ENCODE data around the gene MAN1C1.
A peak's percentile ranks its signal among the peaks of the same experiment; 100 is the strongest.

The MAN1C1 gene

GRCh38 chr1:25784575-25785051 lies 168.0 kb downstream of the MAN1C1 start:
- no peak for DNase-seq (ENCODE audit: low read depth)

DNA sequence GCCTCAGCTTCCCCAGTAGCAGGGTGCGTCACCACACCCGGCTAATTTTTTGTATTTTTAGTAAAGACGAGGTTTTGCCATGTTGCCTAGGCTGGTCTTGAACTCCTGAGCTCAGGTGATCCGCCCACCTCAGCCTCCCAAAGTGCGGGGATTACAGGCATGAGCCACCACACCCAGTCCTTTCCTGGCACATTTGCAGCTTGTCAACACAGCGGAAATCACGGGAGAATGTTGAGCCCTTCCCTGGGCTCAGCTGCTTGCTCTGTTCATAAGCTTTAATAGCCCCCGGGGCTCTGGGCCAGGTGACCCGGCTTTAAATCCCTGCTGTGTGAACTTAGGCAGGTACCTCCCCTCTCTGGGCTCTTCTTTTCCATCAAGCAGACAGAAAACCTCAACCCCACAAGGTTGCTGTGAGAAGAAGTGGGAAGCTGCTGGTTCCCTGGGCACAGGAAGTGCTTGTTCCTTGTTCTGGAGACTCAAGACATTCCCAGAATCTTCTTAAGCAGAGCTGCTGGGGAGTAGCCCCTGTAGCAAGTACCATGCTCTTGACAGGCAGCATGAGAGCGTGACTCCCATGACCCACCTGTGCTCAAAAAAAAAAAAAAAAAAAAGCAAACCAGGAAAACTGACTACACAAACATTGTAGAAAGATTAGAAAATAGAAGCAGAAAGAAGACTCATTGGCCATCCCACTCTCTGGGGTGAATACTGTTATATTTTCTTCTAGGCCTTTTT lies 168.9 kb downstream of the MAN1C1 start:
- no peak for DNase-seq (ENCODE audit: low read depth)

GRCh38 chr1:25786887-25787759 lies 170.5 kb downstream of the MAN1C1 start:
- no peak for DNase-seq (ENCODE audit: low read depth)

DNA sequence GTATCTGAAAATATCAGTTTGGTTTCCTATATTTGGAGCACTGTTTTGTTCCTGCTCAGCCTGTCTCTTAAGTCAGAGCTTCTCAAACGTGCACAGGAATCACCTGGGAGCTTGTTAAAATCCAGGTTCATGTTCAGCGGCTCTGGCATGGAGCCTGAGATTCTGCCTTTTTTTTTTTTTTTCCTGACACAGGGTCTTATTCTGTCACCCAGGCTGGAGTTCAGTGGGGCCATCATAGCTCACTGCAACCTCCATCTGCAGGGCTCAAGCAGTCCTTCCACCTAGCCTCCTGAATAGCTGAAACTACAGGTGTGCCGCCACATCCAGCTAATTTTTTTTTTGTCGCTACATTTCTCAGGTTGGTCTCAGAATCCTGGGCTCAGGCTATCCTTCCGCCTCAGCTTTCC lies 171.2 kb downstream of the MAN1C1 start:
- no peak for DNase-seq (ENCODE audit: low read depth)

- no peak for DNase-seq (ENCODE audit: low read depth)
Measured at GRCh38 chr1:25790472-25790871, 173.9 kb downstream of the MAN1C1 start.

- no peak for DNase-seq (ENCODE audit: low read depth)
Measured at GRCh38 chr1:25792115-25792514, 175.5 kb downstream of the MAN1C1 start.

DNA sequence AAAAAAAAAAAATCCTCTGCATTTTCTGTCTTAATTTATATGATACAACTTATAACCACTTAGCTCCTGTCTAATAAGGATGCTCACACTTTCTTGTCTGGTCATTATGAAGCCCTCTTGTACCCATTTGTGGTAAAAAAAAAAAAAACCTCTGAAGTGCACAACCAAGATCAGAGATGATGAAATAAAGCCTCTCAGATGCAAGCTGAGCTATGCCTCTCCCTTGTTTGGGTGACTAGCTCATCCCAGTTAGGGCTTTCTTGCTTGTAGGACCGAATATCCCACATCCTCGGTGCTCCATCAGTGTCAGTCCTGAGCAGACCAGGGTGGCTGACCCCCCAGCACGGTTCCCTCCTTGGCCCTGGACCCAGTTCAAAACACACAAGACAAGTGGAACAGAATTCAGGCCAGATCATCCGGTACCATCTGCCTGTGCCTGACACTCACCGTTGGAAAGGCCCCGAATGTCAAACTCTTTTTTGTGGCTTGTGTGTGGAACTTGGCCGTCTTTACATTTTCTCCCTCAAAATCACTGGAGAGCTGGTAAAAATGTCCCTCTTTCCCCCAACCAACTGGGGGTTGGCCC lies 177.1 kb downstream of the MAN1C1 start:
- no peak for DNase-seq (ENCODE audit: low read depth)

DNA sequence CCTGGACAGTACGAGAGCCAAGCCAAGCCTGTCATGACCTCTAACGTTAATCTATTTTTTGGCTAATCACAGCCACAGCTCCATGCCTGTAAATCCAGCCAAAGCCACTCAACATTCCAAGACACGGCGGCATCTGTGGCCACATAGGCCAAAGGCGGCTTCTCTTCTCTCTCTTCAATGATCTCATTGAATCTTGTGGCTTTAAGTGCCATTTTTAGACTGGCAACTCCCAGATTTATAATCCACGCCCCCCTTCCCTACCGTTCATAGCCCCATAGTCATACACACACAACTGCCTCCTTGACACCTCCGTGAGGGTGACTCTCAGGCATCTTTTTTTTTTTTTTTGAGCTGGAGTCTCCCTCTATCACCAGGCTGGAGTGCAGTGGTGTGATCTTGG lies 177.7 kb downstream of the MAN1C1 start:
- DNase-seq (ENCODE audit: low read depth): peak; percentile 57

- no peak for DNase-seq (ENCODE audit: low read depth)
Measured at GRCh38 chr1:25795211-25795610, 178.6 kb downstream of the MAN1C1 start.

DNA sequence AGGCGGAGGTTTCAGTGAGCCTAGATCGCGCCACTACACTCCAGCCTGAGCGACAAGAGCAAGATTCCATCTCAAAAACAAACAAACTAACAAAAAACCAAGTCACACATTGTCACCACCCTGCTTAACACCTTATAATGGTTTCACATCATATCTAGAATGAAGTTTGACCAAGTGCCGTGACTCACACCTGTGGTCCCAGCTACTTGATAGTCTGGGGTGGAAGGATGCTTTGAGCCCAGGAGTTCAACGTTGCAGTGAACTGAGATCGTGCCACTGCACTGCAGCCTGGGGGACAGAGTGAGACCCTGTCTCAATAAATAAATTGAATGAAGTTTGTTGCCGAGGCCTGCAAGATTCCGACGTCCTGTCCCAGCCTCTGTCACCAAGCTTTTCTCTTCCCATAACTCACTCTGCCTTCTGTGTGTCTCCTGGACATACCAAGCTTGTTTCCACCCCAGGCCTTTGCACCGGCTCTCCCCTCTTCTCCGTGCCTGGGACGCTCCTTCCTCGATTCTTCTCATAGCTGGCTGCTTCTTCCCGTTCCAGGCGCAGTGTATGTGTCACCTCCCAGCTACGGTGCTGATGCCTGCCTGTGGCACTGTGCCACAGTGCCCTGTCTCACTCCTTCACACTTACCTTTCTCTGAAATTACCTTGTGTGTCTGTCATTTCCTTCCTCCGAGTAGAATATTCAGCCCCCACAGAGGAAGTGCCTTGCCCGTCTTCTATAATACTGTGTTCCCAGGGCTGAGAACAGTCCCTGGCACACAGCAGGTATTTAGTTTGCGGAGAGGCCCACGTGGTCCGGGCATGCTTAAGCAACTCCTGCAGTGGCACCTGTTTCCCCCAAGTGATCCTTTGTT lies 179.6 kb downstream of the MAN1C1 start:
- no peak for DNase-seq (ENCODE audit: low read depth)

DNA sequence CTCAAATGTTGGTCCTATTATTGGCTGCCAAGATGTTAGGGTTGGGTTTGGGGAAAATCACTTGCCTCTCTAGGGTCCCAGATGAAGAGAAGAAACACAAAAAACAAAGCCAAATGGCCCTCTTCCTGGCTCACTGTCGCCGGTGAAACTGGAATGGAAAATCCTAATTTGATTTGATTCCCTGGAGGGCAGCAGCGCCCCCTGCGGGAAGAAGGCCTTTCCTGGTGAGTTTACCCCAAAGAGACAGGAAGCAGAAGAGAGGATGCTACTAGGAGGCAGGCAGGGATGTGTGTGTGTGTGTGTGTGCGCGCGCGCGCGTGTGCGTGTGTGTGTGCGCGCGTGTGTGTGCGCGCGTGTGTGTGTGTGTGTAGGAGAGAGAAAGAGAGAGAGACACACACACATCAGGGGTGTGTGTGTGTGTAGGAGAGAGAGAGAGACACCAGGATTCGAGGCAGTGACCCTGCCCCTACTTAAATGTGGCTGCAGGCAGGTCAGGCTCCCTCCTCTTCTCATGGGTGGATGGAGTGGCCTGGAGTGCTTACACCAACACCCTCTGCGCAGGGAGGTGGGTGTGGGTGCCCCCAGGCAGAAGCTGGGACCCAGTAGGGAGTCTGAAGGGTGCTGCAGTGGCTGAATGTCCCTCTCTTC lies 180.3 kb downstream of the MAN1C1 start:
- DNase-seq (ENCODE audit: low read depth): no peak

GRCh38 chr1:25797939-25798338 lies 181.3 kb downstream of the MAN1C1 start:
- no peak for DNase-seq (ENCODE audit: low read depth)

DNA sequence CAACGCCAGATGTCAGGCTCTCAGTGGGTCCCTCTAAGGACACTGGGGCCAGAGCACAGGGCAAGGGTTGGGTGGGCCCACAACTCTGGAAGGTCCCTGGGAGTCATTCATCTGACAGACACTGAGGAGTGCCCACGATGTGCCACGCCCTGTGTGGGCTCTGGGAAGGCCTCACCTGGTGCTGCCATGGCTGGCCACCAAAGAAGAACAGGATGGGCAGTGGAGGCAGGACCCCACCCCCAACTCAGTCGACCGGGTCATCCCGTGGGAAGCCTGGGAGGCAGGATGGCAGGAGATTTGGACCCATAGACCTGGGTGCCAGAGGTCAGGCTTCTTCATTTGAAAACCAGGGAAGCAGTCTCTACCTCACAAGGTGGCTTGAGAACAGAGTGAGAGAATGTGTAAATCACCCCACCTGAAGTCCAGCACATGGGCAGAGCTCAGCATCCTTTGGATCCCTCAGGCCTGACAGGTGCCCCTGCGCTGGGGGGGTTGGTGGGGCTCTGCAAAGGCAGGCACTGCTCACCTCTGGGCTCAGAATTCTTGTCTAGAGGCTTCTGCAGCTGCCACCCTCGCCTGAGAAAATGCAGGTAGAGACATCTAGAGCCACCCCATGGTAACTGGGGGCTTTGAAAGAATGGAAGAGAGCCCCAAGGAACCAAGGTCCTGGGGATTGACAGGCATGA lies 182.2 kb downstream of the MAN1C1 start:
- DNase-seq (ENCODE audit: low read depth): no peak

- DNase-seq (ENCODE audit: low read depth): no peak
Measured at GRCh38 chr1:25799352-25799934, 182.9 kb downstream of the MAN1C1 start.

DNA sequence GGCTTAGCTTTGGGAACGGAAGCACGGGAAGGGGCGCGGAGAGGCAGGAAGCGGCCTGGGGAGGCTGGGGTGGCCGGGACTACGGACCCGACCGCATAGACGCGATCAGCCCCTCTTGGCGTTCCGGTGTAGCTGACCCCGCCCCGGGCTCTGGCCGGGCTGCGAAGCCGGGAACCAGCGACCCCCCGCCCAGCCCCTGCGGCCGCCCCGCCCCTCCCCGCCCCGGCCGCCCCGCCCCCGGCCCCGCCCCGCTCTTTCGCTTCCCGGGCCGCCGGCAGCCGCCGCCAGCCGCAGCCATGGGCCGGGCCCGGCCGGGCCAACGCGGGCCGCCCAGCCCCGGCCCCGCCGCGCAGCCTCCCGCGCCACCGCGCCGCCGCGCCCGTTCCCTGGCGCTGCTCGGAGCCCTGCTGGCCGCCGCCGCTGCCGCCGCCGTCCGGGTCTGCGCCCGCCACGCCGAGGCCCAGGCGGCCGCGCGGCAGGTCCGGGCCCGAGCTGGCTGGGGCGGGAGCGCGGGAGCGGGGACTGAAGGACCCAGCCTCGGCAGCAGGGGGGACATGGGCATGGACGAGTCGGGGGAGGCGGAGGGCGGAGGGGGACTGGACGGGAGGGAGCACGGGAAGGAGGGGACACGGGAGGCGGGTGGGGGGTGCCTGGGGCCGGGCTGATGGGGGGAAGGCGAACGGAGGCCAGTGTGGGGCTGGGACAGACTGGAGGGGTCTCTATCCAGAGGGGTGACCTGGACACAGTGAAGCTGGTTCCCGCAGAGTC lies 183.5 kb downstream of the MAN1C1 start, which contains the start of gene SELENON:
Gene SELENON, plus strand, starts transcription at position 259 of the 768 bp plus-strand sequence. Its CDS starts 38 bp downstream, at position 297.
- no peak for DNase-seq (ENCODE audit: low read depth)

- no peak for DNase-seq (ENCODE audit: low read depth)
Measured at GRCh38 chr1:25800703-25801377, 184.2 kb downstream of the MAN1C1 start.

GRCh38 chr1:25802915-25803314 lies 186.3 kb downstream of the MAN1C1 start:
- DNase-seq (ENCODE audit: low read depth): no peak

- no peak for DNase-seq (ENCODE audit: low read depth)
Measured at GRCh38 chr1:25803368-25803767, 186.8 kb downstream of the MAN1C1 start.

Measured in stromal cell of bone marrow (primary cell).